GF-D8 (cell line): ENCODE data around the gene CHN1.

Experiments used
- DNase-seq: peaks from one replicate; lab custom pipeline; 2025; lab: John Stamatoyannopoulos, UW

The CHN1 gene

GRCh38 chr2:175004980-175005732, at the start of gene CHN1:
Gene CHN1 (minus strand): TSS chr2:175005381. CDS start chr2:175004912, 469 bp downstream.
- DNase-seq: no peak

GRCh38 chr2:175054340-175054739, 49.2 kb upstream of the CHN1 start:
- no peak for DNase-seq

- DNase-seq: no peak
Observed at GRCh38 chr2:175049661-175050060, 44.5 kb upstream of the CHN1 start.

GRCh38 chr2:175048275-175048674, 43.1 kb upstream of the CHN1 start:
- DNase-seq: no peak

- DNase-seq: no peak
Observed at GRCh38 chr2:175039490-175039889, 34.3 kb upstream of the CHN1 start.

GRCh38 chr2:175039031-175039430, 33.9 kb upstream of the CHN1 start:
- no peak for DNase-seq

GRCh38 chr2:175037941-175038340, 32.8 kb upstream of the CHN1 start:
- no peak for DNase-seq

- DNase-seq: peak; percentile 3
Observed at GRCh38 chr2:175036582-175037018, 31.4 kb upstream of the CHN1 start.

GRCh38 chr2:175035806-175036205, 30.6 kb upstream of the CHN1 start:
- no peak for DNase-seq

- DNase-seq: no peak
Observed at GRCh38 chr2:175034716-175035115, 29.5 kb upstream of the CHN1 start.

- peak; percentile 14 for DNase-seq
Observed at GRCh38 chr2:175030380-175031271, 25.4 kb upstream of the CHN1 start.

GRCh38 chr2:175027755-175028154, 22.6 kb upstream of the CHN1 start:
- DNase-seq: no peak

- DNase-seq: no peak
Observed at GRCh38 chr2:175026385-175026784, 21.2 kb upstream of the CHN1 start.

- no peak for DNase-seq
Observed at GRCh38 chr2:175025946-175026345, 20.8 kb upstream of the CHN1 start.

GRCh38 chr2:175025233-175025632, 20.1 kb upstream of the CHN1 start:
- no peak for DNase-seq

- DNase-seq: no peak
Observed at GRCh38 chr2:175022923-175023322, 17.7 kb upstream of the CHN1 start.

GRCh38 chr2:175019566-175020327, 14.6 kb upstream of the CHN1 start:
- DNase-seq: no peak

- DNase-seq: no peak
Observed at GRCh38 chr2:175017618-175018414, 12.6 kb upstream of the CHN1 start.

GRCh38 chr2:175015340-175015739, 10.2 kb upstream of the CHN1 start:
- DNase-seq: no peak

- no peak for DNase-seq
Observed at GRCh38 chr2:175012516-175012915, 7.3 kb upstream of the CHN1 start.

GRCh38 chr2:175011505-175011904, 6.3 kb upstream of the CHN1 start:
- no peak for DNase-seq
